ENCODE measurements around the gene UNC45A. TPM values are rescaled to one million over a fixed set of nuclear protein-coding genes. Genes with fewer than 3 reads are reported as not detected.

UNC45A gene
- total and polyA plus RNA-seq, 2 of the 4 experiments (the other 2 are of a cell fraction) = 68.9 to 100 TPM

GRCh38 chr15:90979582-90979981, 44.5 kb downstream of the UNC45A start:
- no peak overlapping the region for H3K4ac ChIP-seq (ENCODE audit: low read depth, low read length)
- no peaks in the 10 kb centered on the region for H4K20me1 ChIP-seq (ENCODE audit: insufficient read depth, low read length)
- POLR2A ChIA-PET (ENCODE audit: unreplicated experiment) = no interaction called here
- H2AK5ac ChIP-seq (ENCODE audit: low read depth, low read length) = no peak overlapping the region
- in situ Hi-C loops (cut with MboI; ENCODE audit: low sequenced_read_pairs) = loop anchor here (25.0 kb wide), 2 partner anchors 1833 to 2008 kb away; no protein-coding TSS in a partner anchor
- WGBS, 2 experiments (ENCODE audit: extremely low coverage in 2 of 2, insufficient read length in 1 of 2) = no CpG with 5 or more reads among the region's 1 CpG
- intact Hi-C loops (cut with micrococcal nuclease) = no loop called here
- no peak overlapping the region for H2AK9ac ChIP-seq (replicated peaks; ENCODE audit: low read depth, low read length, poor library complexity)
- no peak overlapping the region for H4K91ac ChIP-seq (ENCODE audit: insufficient read depth, low read depth, low read length)
- H2BK120ac ChIP-seq (ENCODE audit: low read depth, low read length) = no peak overlapping the region
- no peak overlapping the region for H3K27ac ChIP-seq (ENCODE audit: insufficient read depth, low read length)
- no TSS peak for BruUV-seq (replicated peaks)
- H3K4me2 ChIP-seq (ENCODE audit: low read depth, low read length) = no peak overlapping the region
- ATAC-seq (ENCODE audit: low read depth) (no peak), DNase-seq (peak; percentile 12)
- CTCF ChIA-PET = interaction anchor here (0.6 to 1.0 kb wide), 4 partner anchors 13 to 373 kb away, joined by 3 to 5 read pairs (median 4); no protein-coding TSS in a partner anchor
- H2BK20ac ChIP-seq (ENCODE audit: low read depth, low read length) = no peak overlapping the region
- no peak overlapping the region for H4K5ac ChIP-seq (ENCODE audit: low read depth, low read length)
- no peak overlapping the region for H3K9ac ChIP-seq (ENCODE audit: low read depth, low read length)
- dilution Hi-C loops (cut with HindIII; ENCODE audit: low sequenced_read_pairs, unreplicated experiment) = no loop called here
- peaks cover 5% of the 10 kb centered on the region for H3K4me1 ChIP-seq (ENCODE audit: control insufficient read depth, insufficient read depth, low read length)
- H3K9me1 ChIP-seq (ENCODE audit: insufficient read depth, low read length) = no peaks in the 10 kb centered on the region; the same call in 1 of the 2 replicates
- peak overlapping the region in 1 of 2 experiments; percentile 52; a peak in 1 of 4 replicates for H4K8ac ChIP-seq (ENCODE audit: low read depth in 2 of 2, low read length in 2 of 2)
- peaks cover 17% of the 10 kb centered on the region for H3K36me3 ChIP-seq (ENCODE audit: control insufficient read depth, insufficient read depth, low read length)
- no peak overlapping the region for H3K14ac ChIP-seq (replicated peaks; ENCODE audit: low read depth, low read length)
- H2AFZ ChIP-seq (replicated peaks; ENCODE audit: low read length, poor library complexity) = no peak overlapping the region
- H3K4me3 ChIP-seq (ENCODE audit: insufficient read depth, low read depth, low read length) = no peak overlapping the region
- H2BK15ac ChIP-seq (ENCODE audit: low read depth, low read length) = no peak overlapping the region
- no peaks in the 10 kb centered on the region for H3K9me3 ChIP-seq (ENCODE audit: control insufficient read depth, insufficient read depth, low read length)
- H3K18ac ChIP-seq (ENCODE audit: low read depth, low read length) = no peak overlapping the region
- H2BK5ac ChIP-seq (ENCODE audit: low read depth, low read length, poor library complexity, severe bottlenecking) = no peak overlapping the region
- peaks cover 39 to 50% of the 10 kb centered on the region in 2 experiments for H3K79me1 ChIP-seq (ENCODE audit: low read depth in 1 of 2, low read length in 2 of 2)
- no peak overlapping the region for H3K23ac ChIP-seq (ENCODE audit: low read depth, low read length)
- TF ChIP-seq NFE2L2 (IDR thresholded peaks at IDR 0.05; ENCODE audit: low read depth, low read length) (peak; percentile 93), MAFK (IDR thresholded peaks at IDR 0.05; ENCODE audit: low read depth, low read length) (peak; percentile 66), CHD1 (IDR thresholded peaks at IDR 0.05; ENCODE audit: low read depth, low read length) (no peak)
- no peaks in the 10 kb centered on the region for H3K27me3 ChIP-seq (ENCODE audit: control insufficient read depth, insufficient read depth, low read length)
- H3K56ac ChIP-seq (ENCODE audit: extremely low read depth, insufficient read depth, low read length) = no peak overlapping the region

Measured in IMR-90 (cell line).